Neural crest cell (in vitro differentiated cells): ENCODE measurements around the gene GNLY. TPM values are rescaled to one million over a fixed set of nuclear protein-coding genes. Genes with fewer than 3 reads are reported as not detected.
"Not testable (repeated sequence)": the region's sequence is repeated elsewhere in the genome, so short reads cannot be mapped to it uniquely, and the experiment has no call there.

Experiments used
- DNase-seq: peaks from one replicate; pipeline ENCODE4 v3.0.0; 2021; ENCODE audit warnings: low read depth, mixed read lengths, low spot score
- H3K27ac Mint-ChIP-seq: one replicate; pipeline ENCODE4 v1.8.0; 2021; ENCODE audit warnings: mild to moderate bottlenecking, mixed read lengths; ENCODE audit not compliant: unreplicated experiment
- H3K27me3 Mint-ChIP-seq: 2 replicates; pipeline ENCODE4 v1.8.0; 2021; ENCODE audit warnings: low read depth, mild to moderate bottlenecking, mixed read lengths
- H3K36me3 Mint-ChIP-seq: 2 replicates; pipeline ENCODE4 v1.8.0; 2021; ENCODE audit warnings: low read depth, mild to moderate bottlenecking, mixed read lengths
- H3K4me1 Mint-ChIP-seq: 2 replicates; pipeline ENCODE4 v1.8.0; 2021; ENCODE audit warnings: mixed read lengths
- H3K4me3 Mint-ChIP-seq: one replicate; pipeline ENCODE4 v1.8.0; 2021; ENCODE audit warnings: mild to moderate bottlenecking, mixed read lengths
- H3K9me3 Mint-ChIP-seq: 2 replicates; pipeline ENCODE4 v1.8.0; 2021; ENCODE audit warnings: mixed read lengths
- CTCF ChIP-seq: fragments of 200-600 bp; sonication (generic); conservative IDR thresholded peaks from 2 replicates; pipeline ENCODE4 v1.5.0; 2021; ENCODE audit warnings: antibody characterized with exemption, mild to moderate bottlenecking
- total RNA-seq: library from RNA; stranded (reverse); gene quantifications from 2 replicates; pipeline ENCODE4 v1.2.1, GENCODE V29; 2021

Gene GNLY
- total RNA-seq, 1 donor from 2014 or later, result not detected

GRCh38 chr2:85712849-85713612, 18.9 kb downstream of the GNLY start:
- H3K4me1 Mint-ChIP-seq, result peaks cover 12% of the 10 kb centered on the region
- TF ChIP-seq CTCF, result no peak
- no peak for DNase-seq
- H3K4me3 Mint-ChIP-seq, result no peak overlapping the region
- no peak overlapping the region for H3K27ac Mint-ChIP-seq
- peaks cover 12% of the 10 kb centered on the region for H3K27me3 Mint-ChIP-seq
- H3K9me3 Mint-ChIP-seq, result no peaks in the 10 kb centered on the region
- H3K36me3 Mint-ChIP-seq, result no peaks in the 10 kb centered on the region

- no peak overlapping the region for H3K27ac Mint-ChIP-seq
- DNase-seq, result no peak
- no peak overlapping the region for H3K4me3 Mint-ChIP-seq
- H3K4me1 Mint-ChIP-seq, result peaks cover 12% of the 10 kb centered on the region
- no peaks in the 10 kb centered on the region for H3K36me3 Mint-ChIP-seq
- H3K9me3 Mint-ChIP-seq, result no peaks in the 10 kb centered on the region
- no peak for TF ChIP-seq CTCF
- peaks cover 8% of the 10 kb centered on the region for H3K27me3 Mint-ChIP-seq
These were observed 19.7 kb downstream of the GNLY start for GRCh38 chr2:85713836-85714235.

GRCh38 chr2:85714421-85714820, 20.3 kb downstream of the GNLY start:
- not testable (repeated sequence) for H3K9me3 Mint-ChIP-seq, H3K36me3 Mint-ChIP-seq, H3K27me3 Mint-ChIP-seq, DNase-seq, H3K4me3 Mint-ChIP-seq, H3K27ac Mint-ChIP-seq
- peaks cover 12% of the 10 kb centered on the region for H3K4me1 Mint-ChIP-seq

- no peak for DNase-seq
- no peak for TF ChIP-seq CTCF
- no peaks in the 10 kb centered on the region for H3K27me3 Mint-ChIP-seq
- peaks cover 12% of the 10 kb centered on the region for H3K4me1 Mint-ChIP-seq
- H3K27ac Mint-ChIP-seq, result no peak overlapping the region
- no peaks in the 10 kb centered on the region for H3K36me3 Mint-ChIP-seq
- H3K9me3 Mint-ChIP-seq, result no peaks in the 10 kb centered on the region
- H3K4me3 Mint-ChIP-seq, result no peak overlapping the region
These were observed 20.7 kb downstream of the GNLY start for GRCh38 chr2:85714841-85715240.

GRCh38 chr2:85716346-85716914, 22.3 kb downstream of the GNLY start:
- no peaks in the 10 kb centered on the region for H3K36me3 Mint-ChIP-seq
- no peak for TF ChIP-seq CTCF
- no peaks in the 10 kb centered on the region for H3K9me3 Mint-ChIP-seq
- H3K27me3 Mint-ChIP-seq, result no peaks in the 10 kb centered on the region
- H3K4me1 Mint-ChIP-seq, result peaks cover 12% of the 10 kb centered on the region
- DNase-seq, result no peak
- no peak overlapping the region for H3K27ac Mint-ChIP-seq
- no peak overlapping the region for H3K4me3 Mint-ChIP-seq

- Mint-ChIP-seq H3K27me3 (no peaks in the 10 kb centered on the region), H3K9me3 (no peaks in the 10 kb centered on the region), H3K27ac (no peak overlapping the region), H3K36me3 (no peaks in the 10 kb centered on the region), H3K4me1 (peaks cover 12% of the 10 kb centered on the region), H3K4me3 (no peak overlapping the region)
- TF ChIP-seq CTCF, result no peak
- no peak for DNase-seq
These were observed 23.3 kb downstream of the GNLY start for GRCh38 chr2:85717308-85718008.
